IPS DF 6.9 (cell line): ENCODE data around the gene CHRNA5.
"Not testable (repeated sequence)": the region's sequence is repeated elsewhere in the genome, so short reads cannot be mapped to it uniquely, and the experiment has no call there.

ENCODE experiments used
- DNase-seq: peaks from one replicate; pipeline ENCODE4 v3.0.0-alpha.2; 2013; ENCODE audit warnings: low read depth, low spot score
- H3K27ac ChIP-seq: one replicate; pipeline ENCODE4 v1.5.1; 2013; ENCODE audit warnings: low read length, control low read depth
- H3K27me3 ChIP-seq: 2 replicates; pipeline ENCODE4 v1.6.1; 2013; ENCODE audit warnings: mild to moderate bottlenecking, low read length; ENCODE audit not compliant: control insufficient read depth, insufficient read depth
- H3K36me3 ChIP-seq: 2 replicates; pipeline ENCODE4 v1.6.1; 2013; ENCODE audit warnings: low read length; ENCODE audit not compliant: control insufficient read depth, insufficient read depth
- H3K4me1 ChIP-seq: 2 replicates; pipeline ENCODE4 v1.6.1; 2013; ENCODE audit warnings: low read length; ENCODE audit not compliant: control insufficient read depth, insufficient read depth
- H3K4me3 ChIP-seq: 2 replicates; pipeline ENCODE4 v1.5.1; 2013; ENCODE audit warnings: mild to moderate bottlenecking, low read length
- H3K9me3 ChIP-seq: 2 replicates; pipeline ENCODE4 v1.6.1; 2013; ENCODE audit warnings: low read length, inconsistent platforms; ENCODE audit not compliant: control insufficient read depth, insufficient read depth
- WGBS: extraction: QIAGEN DNeasy Blood & Tissue Kit; methylation state at CpG from one replicate; pipeline ENCODE4 v1.1.7; 2013; ENCODE audit warnings: mixed read lengths, missing lambda C conversion rate; ENCODE audit not compliant: insufficient read length, insufficient coverage; 5-methylcytosine and 5-hydroxymethylcytosine counted together

Gene CHRNA5

DNA sequence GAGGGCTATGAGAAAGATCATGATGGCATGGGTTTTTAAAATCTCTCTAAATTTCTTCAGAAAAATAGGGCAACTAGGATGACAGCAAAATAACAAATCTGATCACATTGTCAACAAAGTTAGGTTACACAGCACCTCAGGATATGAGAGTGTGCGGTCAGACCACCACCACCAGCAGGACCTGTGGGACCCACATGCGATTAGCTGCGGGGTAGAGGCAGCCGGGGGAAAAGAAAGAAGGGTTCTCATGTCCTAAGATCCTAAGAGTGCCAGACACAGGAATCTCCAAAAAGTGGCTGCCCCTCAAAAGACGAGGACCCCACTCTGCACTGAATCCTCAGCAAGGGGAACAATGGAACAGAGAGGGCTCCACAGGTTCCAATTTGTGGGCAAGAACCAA, 39.9 kb downstream of the CHRNA5 start:
- H3K9me3 ChIP-seq: peaks cover 1% of the 10 kb centered on the region; the same call in 1 of the 2 replicates
- H3K27ac ChIP-seq: no peak overlapping the region
- no peaks in the 10 kb centered on the region for H3K4me1 ChIP-seq
- no CpG with 5 or more reads among the region's 5 CpGs for WGBS
- H3K4me3 ChIP-seq: no peak overlapping the region
- no peaks in the 10 kb centered on the region for H3K27me3 ChIP-seq
- peaks cover 7% of the 10 kb centered on the region; the same call in 1 of the 2 replicates for H3K36me3 ChIP-seq
- no peak for DNase-seq

DNA sequence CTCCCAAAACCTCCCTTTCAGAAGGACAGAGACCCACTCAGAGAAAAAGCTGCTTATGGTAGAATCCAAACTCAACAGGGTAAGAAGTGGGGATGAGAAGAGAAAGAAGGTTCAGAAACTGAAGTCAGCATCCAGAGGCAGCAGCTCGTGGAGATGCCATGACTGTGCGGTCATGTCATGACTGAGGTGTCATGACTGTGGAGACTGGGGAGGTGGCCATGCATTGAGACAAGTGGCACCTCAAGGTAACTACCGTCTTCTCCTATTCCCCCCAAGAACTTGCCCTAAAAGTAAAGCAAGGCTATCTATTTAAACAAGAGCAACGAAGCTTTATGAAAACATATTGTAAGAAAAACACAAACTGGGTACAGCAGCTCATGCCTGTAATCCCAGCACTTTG, 40.4 kb downstream of the CHRNA5 start:
- Histone ChIP-seq H3K9me3 (peaks cover 1% of the 10 kb centered on the region; the same call in 1 of the 2 replicates), H3K4me1 (no peaks in the 10 kb centered on the region), H3K27ac (no peak overlapping the region), H3K4me3 (no peak overlapping the region), H3K36me3 (peaks cover 7% of the 10 kb centered on the region; the same call in 1 of the 2 replicates), H3K27me3 (no peaks in the 10 kb centered on the region)
- WGBS: no CpG with 5 or more reads among the region's 4 CpGs
- no peak for DNase-seq

DNA sequence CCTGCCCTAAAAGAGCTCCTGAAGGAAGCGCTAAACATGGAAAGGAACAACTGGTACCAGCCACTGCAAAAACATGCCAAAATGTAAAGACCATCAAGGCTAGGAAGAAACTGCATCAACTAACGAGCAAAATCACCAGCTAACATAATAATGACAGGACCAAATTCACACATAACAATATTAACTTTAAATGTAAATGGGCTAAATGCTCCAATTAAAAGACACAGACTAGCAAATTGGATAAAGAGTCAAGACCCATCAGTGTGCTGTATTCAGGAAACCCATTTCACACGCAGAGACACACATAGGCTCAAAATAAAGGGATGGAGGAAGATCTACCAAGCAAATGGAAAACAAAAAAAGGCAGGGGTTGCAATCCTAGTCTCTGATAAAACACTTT, 44.2 kb downstream of the CHRNA5 start:
- DNase-seq, H3K27me3 ChIP-seq, H3K4me1 ChIP-seq, H3K9me3 ChIP-seq, H3K4me3 ChIP-seq, H3K36me3 ChIP-seq, H3K27ac ChIP-seq: not testable (repeated sequence)
- no CpG with 5 or more reads among the region's 3 CpGs for WGBS

GRCh38 chr15:78614021-78614420, 48.7 kb downstream of the CHRNA5 start:
- no CpG with 5 or more reads among the region's 3 CpGs for WGBS
- H3K27me3 ChIP-seq: peaks cover 2% of the 10 kb centered on the region; the same call in 1 of the 2 replicates
- H3K4me3 ChIP-seq: no peak overlapping the region
- H3K4me1 ChIP-seq: no peaks in the 10 kb centered on the region
- no peak for DNase-seq
- H3K36me3 ChIP-seq: no peaks in the 10 kb centered on the region
- H3K27ac ChIP-seq: no peak overlapping the region
- no peaks in the 10 kb centered on the region for H3K9me3 ChIP-seq

DNA sequence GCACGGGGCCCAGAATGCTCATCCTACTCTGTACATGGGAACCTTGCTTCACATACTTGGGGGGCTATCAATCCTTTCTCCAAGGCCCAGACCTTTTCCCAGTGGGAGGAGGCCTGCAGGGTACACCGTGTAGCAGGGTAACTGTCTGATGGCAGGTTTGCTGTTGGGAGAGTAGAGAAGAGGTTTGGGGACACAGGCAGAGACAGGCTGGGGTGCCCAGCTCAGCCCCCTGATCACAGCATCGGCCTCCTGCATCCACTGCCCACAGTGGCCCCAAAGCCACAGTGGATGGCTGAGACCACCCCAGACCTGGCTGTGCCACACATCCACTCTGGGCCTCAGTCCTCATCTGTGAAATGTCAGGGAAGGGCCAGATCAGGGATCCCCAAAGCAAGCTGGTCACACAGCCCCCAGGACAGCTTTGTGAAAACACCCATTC, 49.9 kb downstream of the CHRNA5 start:
- no peaks in the 10 kb centered on the region for H3K9me3 ChIP-seq
- no peak overlapping the region for H3K4me3 ChIP-seq
- H3K4me1 ChIP-seq: peaks cover 1% of the 10 kb centered on the region; the same call in 1 of the 2 replicates
- no CpG with 5 or more reads among the region's 3 CpGs for WGBS
- H3K27me3 ChIP-seq: peaks cover 9% of the 10 kb centered on the region; the same call in 1 of the 2 replicates
- H3K27ac ChIP-seq: no peak overlapping the region
- H3K36me3 ChIP-seq: no peaks in the 10 kb centered on the region
- no peak for DNase-seq

- H3K9me3 ChIP-seq: no peaks in the 10 kb centered on the region
- WGBS: no CpG with 5 or more reads among the region's 2 CpGs
- DNase-seq: no peak
- H3K27me3 ChIP-seq: peaks cover 9% of the 10 kb centered on the region; the same call in 1 of the 2 replicates
- no peak overlapping the region for H3K27ac ChIP-seq
- H3K4me1 ChIP-seq: peaks cover 1% of the 10 kb centered on the region; the same call in 1 of the 2 replicates
- H3K4me3 ChIP-seq: no peak overlapping the region
- H3K36me3 ChIP-seq: no peaks in the 10 kb centered on the region; the same call in 1 of the 2 replicates
Measured at GRCh38 chr15:78616506-78616905, 51.2 kb downstream of the CHRNA5 start.

DNA sequence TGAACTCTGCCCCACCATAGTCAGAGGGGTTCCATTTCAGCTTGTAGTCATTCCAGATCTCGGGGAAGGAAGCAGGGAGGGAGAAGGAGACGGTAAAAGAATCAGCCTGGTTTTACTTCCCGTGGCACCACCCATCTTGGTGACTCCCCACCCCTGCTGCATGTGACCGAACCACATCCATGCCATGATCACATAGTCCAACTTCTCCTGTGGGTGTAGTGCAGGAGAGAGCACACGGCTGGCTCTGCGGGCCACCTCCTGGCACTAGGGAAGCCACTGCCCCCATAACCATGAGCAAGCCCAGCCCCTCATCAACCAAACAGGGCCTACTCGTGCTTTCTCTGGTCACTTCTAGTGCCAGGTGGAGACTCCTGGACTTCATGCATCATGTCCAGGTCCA, 51.8 kb downstream of the CHRNA5 start:
- Histone ChIP-seq H3K9me3 (no peaks in the 10 kb centered on the region), H3K4me1 (peaks cover 1% of the 10 kb centered on the region; the same call in 1 of the 2 replicates), H3K27ac (no peak overlapping the region), H3K27me3 (peaks cover 12% of the 10 kb centered on the region; the same call in 1 of the 2 replicates), H3K36me3 (no peaks in the 10 kb centered on the region; the same call in 1 of the 2 replicates), H3K4me3 (no peak overlapping the region)
- no peak for DNase-seq
- WGBS: no CpG with 5 or more reads among the region's 7 CpGs

- DNase-seq: no peak
- peaks cover 12% of the 10 kb centered on the region; the same call in 1 of the 2 replicates for H3K27me3 ChIP-seq
- H3K9me3 ChIP-seq: no peaks in the 10 kb centered on the region
- H3K4me3 ChIP-seq: no peak overlapping the region
- H3K36me3 ChIP-seq: no peaks in the 10 kb centered on the region; the same call in 1 of the 2 replicates
- no CpG with 5 or more reads among the region's 5 CpGs for WGBS
- no peak overlapping the region for H3K27ac ChIP-seq
- H3K4me1 ChIP-seq: peaks cover 1% of the 10 kb centered on the region; the same call in 1 of the 2 replicates
Measured at GRCh38 chr15:78617516-78617915, 52.2 kb downstream of the CHRNA5 start.

DNA sequence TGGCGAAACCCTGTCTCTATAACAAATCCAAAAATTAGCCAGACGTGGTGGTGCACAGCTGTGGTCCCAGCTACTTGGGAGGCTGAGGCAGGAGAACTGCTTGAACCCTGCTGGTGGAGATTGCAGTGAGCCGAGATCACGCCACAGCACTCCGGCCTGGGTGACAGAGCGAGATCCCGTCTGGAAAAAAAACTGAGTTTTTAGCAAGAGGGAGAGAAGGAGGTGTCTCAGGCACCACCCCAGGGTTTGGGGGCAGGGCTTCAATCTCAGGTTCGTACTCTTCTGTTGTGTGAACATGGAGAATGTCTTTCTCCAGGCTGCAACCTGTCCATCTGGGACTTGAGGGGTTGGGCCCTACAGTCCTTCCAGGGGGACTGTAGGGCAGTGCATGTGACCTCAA, 52.7 kb downstream of the CHRNA5 start:
- Histone ChIP-seq H3K9me3 (no peaks in the 10 kb centered on the region), H3K4me3 (no peak overlapping the region), H3K27ac (no peak overlapping the region), H3K27me3 (peaks cover 12% of the 10 kb centered on the region; the same call in 1 of the 2 replicates), H3K36me3 (no peaks in the 10 kb centered on the region; the same call in 1 of the 2 replicates), H3K4me1 (peaks cover 1% of the 10 kb centered on the region; the same call in 1 of the 2 replicates)
- no CpG with 5 or more reads among the region's 8 CpGs for WGBS
- no peak for DNase-seq

DNA sequence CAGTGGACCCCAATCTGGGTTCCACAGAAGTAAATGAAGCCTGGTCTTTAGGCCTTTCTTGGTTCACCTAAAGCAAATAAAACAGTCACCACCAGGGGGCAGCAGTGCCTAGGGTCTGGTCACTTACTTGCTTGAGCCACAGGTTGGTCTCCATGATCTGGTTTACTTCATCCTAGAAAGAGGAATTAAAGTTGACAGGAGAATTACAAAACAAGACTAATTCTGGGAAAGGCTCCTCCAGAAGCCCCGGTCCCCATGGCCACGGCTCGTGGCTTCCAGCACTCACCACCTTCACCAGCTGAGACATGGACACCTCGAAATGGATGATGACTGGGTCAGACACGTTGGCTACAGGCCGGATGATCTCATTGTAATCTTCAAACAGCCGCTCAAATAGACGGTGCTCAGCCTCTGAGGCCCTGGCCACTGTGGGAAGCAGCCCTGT, 53.2 kb downstream of the CHRNA5 start:
- peaks cover 12% of the 10 kb centered on the region; the same call in 1 of the 2 replicates for H3K27me3 ChIP-seq
- WGBS: no CpG with 5 or more reads among the region's 8 CpGs
- no peaks in the 10 kb centered on the region; the same call in 1 of the 2 replicates for H3K36me3 ChIP-seq
- H3K9me3 ChIP-seq: no peaks in the 10 kb centered on the region
- peak; percentile 76 for DNase-seq
- H3K27ac ChIP-seq: no peak overlapping the region
- no peak overlapping the region for H3K4me3 ChIP-seq
- H3K4me1 ChIP-seq: peaks cover 1% of the 10 kb centered on the region; the same call in 1 of the 2 replicates
